Transverse colon (tissue), 4 donors: ENCODE data around the gene PAPPA.

Source experiments
- EP300 ChIP-seq: sonication (generic); formaldehyde crosslinking; IDR thresholded peaks from one replicate; pipeline ENCODE4 v1.6.1; 2017; ENCODE audit warnings: antibody characterized with exemption, low read depth
- POLR2A ChIP-seq: fragments of 450-650 bp; IDR thresholded peaks from one replicate; pipeline ENCODE4 v1.6.1; 2016; ENCODE audit warnings: antibody characterized with exemption, mild to moderate bottlenecking, moderate library complexity
- POLR2AphosphoS5 ChIP-seq, 3 donors: sonication (generic); formaldehyde crosslinking; IDR thresholded peaks; one replicate each; pipeline ENCODE4 v1.6.1; 2016; ENCODE audit warnings: antibody characterized with exemption in 3 of 3
- TF ChIP-seq, protein P1 (sequence below), 5 experiments: fragments of 200-600 bp in 3 of 5; fragments of 450-650 bp in 2 of 5; sonication (generic) in 3 of 5; IDR thresholded peaks; 1 replicate in 2 of 5; 2 replicates in 3 of 5; pipeline ENCODE4 v1.5.1; 2016 to 2017; ENCODE audit warnings: antibody characterized with exemption in 5 of 5, inconsistent platforms in 3 of 5, mild to moderate bottlenecking in 2 of 5, moderate library complexity in 1 of 5

DNA sequence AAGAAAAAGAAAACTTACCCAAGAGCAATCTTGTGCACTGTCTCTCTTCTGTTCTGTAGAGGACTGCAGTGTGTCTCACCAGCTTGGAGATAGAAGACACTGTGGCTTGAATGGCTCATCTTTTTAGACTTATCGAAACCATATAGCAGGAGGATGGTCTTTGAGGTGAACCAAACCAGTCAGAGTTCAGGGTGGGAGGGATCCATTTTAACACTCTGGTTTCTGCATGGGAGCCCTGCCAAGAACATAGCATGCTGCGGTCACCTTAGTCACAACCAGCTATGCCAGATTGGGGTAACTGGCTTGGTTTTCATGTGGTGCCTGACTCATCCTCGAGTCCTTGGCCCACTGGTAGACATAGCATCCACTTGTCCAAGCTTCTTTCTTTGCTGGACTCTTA is 135.1 kb downstream of the PAPPA start:
- TF ChIP-seq, protein P1, sequence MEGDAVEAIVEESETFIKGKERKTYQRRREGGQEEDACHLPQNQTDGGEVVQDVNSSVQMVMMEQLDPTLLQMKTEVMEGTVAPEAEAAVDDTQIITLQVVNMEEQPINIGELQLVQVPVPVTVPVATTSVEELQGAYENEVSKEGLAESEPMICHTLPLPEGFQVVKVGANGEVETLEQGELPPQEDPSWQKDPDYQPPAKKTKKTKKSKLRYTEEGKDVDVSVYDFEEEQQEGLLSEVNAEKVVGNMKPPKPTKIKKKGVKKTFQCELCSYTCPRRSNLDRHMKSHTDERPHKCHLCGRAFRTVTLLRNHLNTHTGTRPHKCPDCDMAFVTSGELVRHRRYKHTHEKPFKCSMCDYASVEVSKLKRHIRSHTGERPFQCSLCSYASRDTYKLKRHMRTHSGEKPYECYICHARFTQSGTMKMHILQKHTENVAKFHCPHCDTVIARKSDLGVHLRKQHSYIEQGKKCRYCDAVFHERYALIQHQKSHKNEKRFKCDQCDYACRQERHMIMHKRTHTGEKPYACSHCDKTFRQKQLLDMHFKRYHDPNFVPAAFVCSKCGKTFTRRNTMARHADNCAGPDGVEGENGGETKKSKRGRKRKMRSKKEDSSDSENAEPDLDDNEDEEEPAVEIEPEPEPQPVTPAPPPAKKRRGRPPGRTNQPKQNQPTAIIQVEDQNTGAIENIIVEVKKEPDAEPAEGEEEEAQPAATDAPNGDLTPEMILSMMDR (IDR thresholded peaks at IDR 0.05): no peak
- TF ChIP-seq POLR2AphosphoS5 (IDR thresholded peaks at IDR 0.05) (no peak), POLR2A (no peak), EP300 (no peak)
